ENCODE data around the gene L1CAM. TPM values are rescaled to one million over a fixed set of nuclear protein-coding genes. Genes with fewer than 3 reads are reported as not detected.

Gene L1CAM
- total RNA-seq, 1 donor from 2014 or later = 11.0 TPM

GRCh38 chrX:153861733-153862310, 24.2 kb downstream of the L1CAM start:
- Mint-ChIP-seq H3K36me3 (ENCODE audit: low read depth) (peaks cover 5% of the 10 kb centered on the region), H3K27me3 (no peaks in the 10 kb centered on the region), H3K9me3 (no peaks in the 10 kb centered on the region), H3K27ac (no peak overlapping the region), H3K4me3 (no peak overlapping the region), H3K4me1 (no peaks in the 10 kb centered on the region)
- TF ChIP-seq, protein P1, sequence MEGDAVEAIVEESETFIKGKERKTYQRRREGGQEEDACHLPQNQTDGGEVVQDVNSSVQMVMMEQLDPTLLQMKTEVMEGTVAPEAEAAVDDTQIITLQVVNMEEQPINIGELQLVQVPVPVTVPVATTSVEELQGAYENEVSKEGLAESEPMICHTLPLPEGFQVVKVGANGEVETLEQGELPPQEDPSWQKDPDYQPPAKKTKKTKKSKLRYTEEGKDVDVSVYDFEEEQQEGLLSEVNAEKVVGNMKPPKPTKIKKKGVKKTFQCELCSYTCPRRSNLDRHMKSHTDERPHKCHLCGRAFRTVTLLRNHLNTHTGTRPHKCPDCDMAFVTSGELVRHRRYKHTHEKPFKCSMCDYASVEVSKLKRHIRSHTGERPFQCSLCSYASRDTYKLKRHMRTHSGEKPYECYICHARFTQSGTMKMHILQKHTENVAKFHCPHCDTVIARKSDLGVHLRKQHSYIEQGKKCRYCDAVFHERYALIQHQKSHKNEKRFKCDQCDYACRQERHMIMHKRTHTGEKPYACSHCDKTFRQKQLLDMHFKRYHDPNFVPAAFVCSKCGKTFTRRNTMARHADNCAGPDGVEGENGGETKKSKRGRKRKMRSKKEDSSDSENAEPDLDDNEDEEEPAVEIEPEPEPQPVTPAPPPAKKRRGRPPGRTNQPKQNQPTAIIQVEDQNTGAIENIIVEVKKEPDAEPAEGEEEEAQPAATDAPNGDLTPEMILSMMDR (IDR thresholded peaks at IDR 0.05) = no peak
- no peak for ATAC-seq (ENCODE audit: low read depth)
- CTCF ChIA-PET = no interaction called here
- intact Hi-C loops (cut with micrococcal nuclease) = no loop called here
- POLR2A ChIA-PET = no interaction called here
- DNase-seq = no peak

- no peak for DNase-seq
- ChIA-PET POLR2A (no interaction called here), CTCF (no interaction called here)
- H3K9me3 Mint-ChIP-seq = no peaks in the 10 kb centered on the region
- TF ChIP-seq, protein P1 (IDR thresholded peaks at IDR 0.05) = no peak
- no peak overlapping the region for H3K27ac Mint-ChIP-seq
- H3K4me3 Mint-ChIP-seq = no peak overlapping the region
- ATAC-seq (ENCODE audit: low read depth) = no peak
- H3K36me3 Mint-ChIP-seq (ENCODE audit: low read depth) = peaks cover 5% of the 10 kb centered on the region
- no peaks in the 10 kb centered on the region for H3K4me1 Mint-ChIP-seq
- intact Hi-C loops (cut with micrococcal nuclease) = no loop called here
- no peaks in the 10 kb centered on the region for H3K27me3 Mint-ChIP-seq
These were observed 24.8 kb downstream of the L1CAM start for GRCh38 chrX:153861151-153861550.

DNA sequence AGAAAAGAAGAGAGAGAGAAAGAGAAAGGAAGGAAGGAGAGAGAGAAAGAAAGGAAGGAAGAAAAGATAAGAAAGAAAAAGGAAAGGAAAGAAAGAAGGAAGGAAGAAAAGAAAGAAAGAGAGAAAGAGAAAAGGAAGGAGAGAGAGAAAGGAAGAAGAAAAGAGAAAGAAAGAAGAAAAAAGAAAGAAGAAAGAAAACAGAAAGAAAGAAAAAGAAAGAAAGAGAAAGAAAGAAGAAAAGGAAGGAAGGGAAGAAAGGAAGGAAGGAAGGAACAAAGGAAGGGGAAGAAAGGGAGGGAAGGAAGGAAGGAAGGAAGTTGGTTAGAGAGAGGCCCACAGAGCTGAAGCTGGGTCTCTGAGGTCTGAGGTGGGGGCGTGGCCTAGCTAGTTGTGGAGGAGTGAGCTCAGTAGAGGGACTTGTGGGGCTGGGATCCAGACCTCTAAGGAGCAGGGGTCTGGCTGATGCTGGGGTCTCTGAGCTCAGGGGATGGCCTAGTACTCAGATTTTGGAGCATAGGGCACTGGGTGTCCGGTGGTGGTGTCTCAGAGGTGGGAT, 28.5 kb downstream of the L1CAM start:
- Mint-ChIP-seq H3K36me3 (ENCODE audit: low read depth) (no peaks in the 10 kb centered on the region), H3K4me3 (no peak overlapping the region), H3K27me3 (peaks cover 2% of the 10 kb centered on the region), H3K9me3 (no peaks in the 10 kb centered on the region), H3K4me1 (no peaks in the 10 kb centered on the region), H3K27ac (no peak overlapping the region)
- TF ChIP-seq, protein P1 (IDR thresholded peaks at IDR 0.05) = no peak
- intact Hi-C loops (cut with micrococcal nuclease) = no loop called here
- POLR2A ChIA-PET = no interaction called here
- DNase-seq (no peak), ATAC-seq (ENCODE audit: low read depth) (no peak)
- CTCF ChIA-PET = no interaction called here

- TF ChIP-seq, protein P1 (IDR thresholded peaks at IDR 0.05) = no peak
- H3K27ac Mint-ChIP-seq = no peak overlapping the region
- intact Hi-C loops (cut with micrococcal nuclease) = no loop called here
- no peak for DNase-seq
- H3K36me3 Mint-ChIP-seq (ENCODE audit: low read depth) = no peaks in the 10 kb centered on the region
- no peaks in the 10 kb centered on the region for H3K9me3 Mint-ChIP-seq
- CTCF ChIA-PET = no interaction called here
- POLR2A ChIA-PET = no interaction called here
- no peak overlapping the region for H3K4me3 Mint-ChIP-seq
- H3K4me1 Mint-ChIP-seq = no peaks in the 10 kb centered on the region
- no peak for ATAC-seq (ENCODE audit: low read depth)
- peaks cover 6% of the 10 kb centered on the region for H3K27me3 Mint-ChIP-seq
These were observed 31.3 kb downstream of the L1CAM start for GRCh38 chrX:153854702-153855101.

DNA sequence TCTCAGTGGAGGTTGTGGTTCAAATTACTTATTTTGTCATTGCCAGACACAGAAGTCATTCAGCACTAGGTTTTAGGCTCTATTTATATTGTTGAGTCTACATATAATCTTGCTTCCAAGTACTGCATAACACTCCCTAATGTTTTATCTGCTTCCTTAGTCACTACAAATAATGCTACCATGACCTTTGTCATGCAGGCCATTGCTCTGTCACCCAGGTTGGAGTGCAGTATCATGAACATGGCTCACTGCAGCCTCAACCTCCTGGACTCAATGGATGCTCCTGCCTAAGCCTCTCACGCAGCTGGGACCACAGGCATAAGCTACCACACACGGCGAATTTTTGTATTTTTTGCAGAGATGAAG, 32.1 kb downstream of the L1CAM start:
- peaks cover 8% of the 10 kb centered on the region for H3K27me3 Mint-ChIP-seq
- no peak overlapping the region for H3K27ac Mint-ChIP-seq
- ChIA-PET CTCF (no interaction called here), POLR2A (no interaction called here)
- intact Hi-C loops (cut with micrococcal nuclease) = no loop called here
- no peaks in the 10 kb centered on the region for H3K36me3 Mint-ChIP-seq (ENCODE audit: low read depth)
- DNase-seq (no peak), ATAC-seq (ENCODE audit: low read depth) (no peak)
- no peaks in the 10 kb centered on the region for H3K4me1 Mint-ChIP-seq
- H3K9me3 Mint-ChIP-seq = no peaks in the 10 kb centered on the region
- H3K4me3 Mint-ChIP-seq = no peak overlapping the region
- TF ChIP-seq, protein P1 (IDR thresholded peaks at IDR 0.05) = no peak
